Spinal cord (tissue), 10 donors: ENCODE data around the gene METTL21C. TPM values are rescaled to one million over a fixed set of nuclear protein-coding genes. Genes with fewer than 3 reads are reported as not detected.

Source experiments
- DNase-seq, 6 donors: peaks; one replicate each; pipeline versions ENCODE4 v3.0.0 to v3.0.0-alpha.2; 2013 to 2015; ENCODE audit warnings: low spot score in 6 of 6, low read depth in 4 of 6
- H3K27ac ChIP-seq: one replicate; pipeline ENCODE4 v1.5.1; 2013; ENCODE audit warnings: low read depth, low read length, control low read depth
- H3K27me3 ChIP-seq: one replicate; pipeline ENCODE4 v1.6.1; 2013; ENCODE audit warnings: low read length; ENCODE audit not compliant: control insufficient read depth, insufficient read depth
- H3K36me3 ChIP-seq: one replicate; pipeline ENCODE4 v1.6.1; 2013; ENCODE audit warnings: low read length; ENCODE audit not compliant: control insufficient read depth, insufficient read depth
- H3K4me1 ChIP-seq: one replicate; pipeline ENCODE4 v1.6.1; 2013; ENCODE audit warnings: low read length; ENCODE audit not compliant: control insufficient read depth, insufficient read depth
- H3K4me3 ChIP-seq: one replicate; pipeline ENCODE4 v1.5.1; 2013; ENCODE audit warnings: low read depth, low read length, control low read depth
- H3K9me3 ChIP-seq: one replicate; pipeline ENCODE4 v1.6.1; 2013; ENCODE audit warnings: low read length; ENCODE audit not compliant: control insufficient read depth, insufficient read depth
- WGBS: methylation state at CpG from one replicate; pipeline ENCODE4 v1.1.5; 2013; ENCODE audit warnings: missing lambda C conversion rate; ENCODE audit not compliant: insufficient coverage; 5-methylcytosine and 5-hydroxymethylcytosine counted together
- polyA plus RNA-seq, 2 donors: library from polyadenylated mRNA; unstranded; fragments of 120-200 nt; gene quantifications; one replicate each; pipeline ENCODE4 v1.2.1, GENCODE V29; 2013; ENCODE audit not compliant: insufficient read length in 2 of 2
- total RNA-seq, 2 donors: library from RNA; depleted of rRNA in 1 of 2; stranded (reverse); fragments of 120-200 nt in 1 of 2; fragments of >200 nt in 1 of 2; gene quantifications; one replicate each; pipeline versions ENCODE4 v1.2.3 to v1.2.4, GENCODE V29; 2013 to 2014
- donor health status: healthy.

The METTL21C gene
- total and polyA plus RNA-seq, 4 donors: 0.20 to 0.39 (median 0.24) TPM; not detected in 1

- H3K4me1 ChIP-seq: peaks cover 3% of the 10 kb centered on the region
- H3K36me3 ChIP-seq: no peaks in the 10 kb centered on the region
- no peak overlapping the region for H3K27ac ChIP-seq
- DNase-seq: no peak
- 98% methylated on average over 5 of the region's 7 CpGs for WGBS
- no peaks in the 10 kb centered on the region for H3K27me3 ChIP-seq
- no peaks in the 10 kb centered on the region for H3K9me3 ChIP-seq
- no peak overlapping the region for H3K4me3 ChIP-seq
These were observed 7.3 kb downstream of the METTL21C start for GRCh38 chr13:102687520-102687919.

- Histone ChIP-seq H3K4me1 (peaks cover 3% of the 10 kb centered on the region), H3K4me3 (no peak overlapping the region), H3K36me3 (no peaks in the 10 kb centered on the region), H3K27ac (no peak overlapping the region), H3K27me3 (no peaks in the 10 kb centered on the region), H3K9me3 (no peaks in the 10 kb centered on the region)
- no peak for DNase-seq
- 87% methylated on average over 3 of the region's 3 CpGs for WGBS
These were observed 8.8 kb downstream of the METTL21C start for GRCh38 chr13:102686024-102686423.

- no peaks in the 10 kb centered on the region for H3K36me3 ChIP-seq
- no peak overlapping the region for H3K4me3 ChIP-seq
- WGBS: 57% methylated on average over 1 of the region's 2 CpGs
- H3K27ac ChIP-seq: no peak overlapping the region
- DNase-seq: peak in 1 of 6 donors; percentile 5
- H3K9me3 ChIP-seq: no peaks in the 10 kb centered on the region
- no peaks in the 10 kb centered on the region for H3K27me3 ChIP-seq
- H3K4me1 ChIP-seq: peaks cover 3% of the 10 kb centered on the region
These were observed 11.2 kb downstream of the METTL21C start for GRCh38 chr13:102683637-102684036.

- no CpG with 5 or more reads among the region's 3 CpGs for WGBS
- no peaks in the 10 kb centered on the region for H3K9me3 ChIP-seq
- no peaks in the 10 kb centered on the region for H3K4me1 ChIP-seq
- H3K4me3 ChIP-seq: no peak overlapping the region
- no peak overlapping the region for H3K27ac ChIP-seq
- no peaks in the 10 kb centered on the region for H3K36me3 ChIP-seq
- no peak for DNase-seq
- H3K27me3 ChIP-seq: no peaks in the 10 kb centered on the region
These were observed 12.1 kb downstream of the METTL21C start for GRCh38 chr13:102682727-102683126.

- Histone ChIP-seq H3K27ac (no peak overlapping the region), H3K4me1 (no peaks in the 10 kb centered on the region), H3K27me3 (no peaks in the 10 kb centered on the region), H3K36me3 (peaks cover 3% of the 10 kb centered on the region), H3K4me3 (no peak overlapping the region), H3K9me3 (no peaks in the 10 kb centered on the region)
- peak in 1 of 6 donors; percentile 69 for DNase-seq
- 100% methylated on average over 2 of the region's 4 CpGs for WGBS
These were observed 12.6 kb downstream of the METTL21C start for GRCh38 chr13:102682211-102682610.

- H3K27me3 ChIP-seq: no peaks in the 10 kb centered on the region
- peaks cover 6% of the 10 kb centered on the region for H3K36me3 ChIP-seq
- H3K9me3 ChIP-seq: no peaks in the 10 kb centered on the region
- no peak overlapping the region for H3K4me3 ChIP-seq
- peak in 1 of 6 donors; percentile 49 for DNase-seq
- no peak overlapping the region for H3K27ac ChIP-seq
- 29% methylated on average over 1 of the region's 5 CpGs for WGBS
- H3K4me1 ChIP-seq: no peaks in the 10 kb centered on the region
These were observed 13.8 kb downstream of the METTL21C start for GRCh38 chr13:102680842-102681740.

GRCh38 chr13:102680133-102680717, 14.6 kb downstream of the METTL21C start:
- no peaks in the 10 kb centered on the region for H3K9me3 ChIP-seq
- no peaks in the 10 kb centered on the region for H3K4me1 ChIP-seq
- no peak overlapping the region for H3K4me3 ChIP-seq
- no peaks in the 10 kb centered on the region for H3K27me3 ChIP-seq
- no peak overlapping the region for H3K27ac ChIP-seq
- H3K36me3 ChIP-seq: peaks cover 6% of the 10 kb centered on the region
- WGBS: no CpG with 5 or more reads among the region's 4 CpGs
- no peak for DNase-seq

GRCh38 chr13:102679449-102680132, 15.3 kb downstream of the METTL21C start:
- Histone ChIP-seq H3K27me3 (no peaks in the 10 kb centered on the region), H3K9me3 (no peaks in the 10 kb centered on the region), H3K36me3 (peaks cover 6% of the 10 kb centered on the region), H3K4me1 (no peaks in the 10 kb centered on the region), H3K27ac (no peak overlapping the region), H3K4me3 (no peak overlapping the region)
- WGBS: no CpG with 5 or more reads among the region's 3 CpGs
- DNase-seq: no peak

GRCh38 chr13:102678339-102679107, 16.3 kb downstream of the METTL21C start:
- H3K27me3 ChIP-seq: no peaks in the 10 kb centered on the region
- no peak for DNase-seq
- H3K9me3 ChIP-seq: no peaks in the 10 kb centered on the region
- no CpG with 5 or more reads among the region's 5 CpGs for WGBS
- H3K27ac ChIP-seq: no peak overlapping the region
- H3K4me1 ChIP-seq: no peaks in the 10 kb centered on the region
- H3K4me3 ChIP-seq: no peak overlapping the region
- peaks cover 6% of the 10 kb centered on the region for H3K36me3 ChIP-seq
